AG04450 (cell line): ENCODE results near the gene ADGRV1. TPM values are rescaled to one million over a fixed set of nuclear protein-coding genes. Genes with fewer than 3 reads are reported as not detected.
"Not testable (repeated sequence)": the region's sequence is repeated elsewhere in the genome, so short reads cannot be mapped to it uniquely, and the experiment has no call there.

Experiments
- CTCF ChIA-PET: fragments of 300-600, 350-600 bp; formaldehyde crosslinking; extraction: SDS; loops from one replicate; lab custom pipeline; 2022; ENCODE audit warnings: antibody characterized with exemption, inconsistent platforms; lab: Charles Lee
- POLR2A ChIA-PET: fragments of 350-600 bp; formaldehyde crosslinking; extraction: SDS; loops from one replicate; lab custom pipeline; 2021; ENCODE audit warnings: antibody characterized with exemption, inconsistent platforms; lab: Yijun Ruan, JAX
- DNase-seq: peaks from one replicate; pipeline ENCODE4 v3.0.0-alpha.2; 2011; ENCODE audit warnings: low read depth, low spot score
- H3K27ac ChIP-seq: one replicate; pipeline ENCODE4 v1.5.1; 2012; ENCODE audit warnings: low read depth, low read length, control low read depth
- H3K27me3 ChIP-seq: one replicate; pipeline ENCODE4 v1.6.0; 2012; ENCODE audit warnings: low read length; ENCODE audit not compliant: control insufficient read depth, insufficient read depth
- H3K4me3 ChIP-seq: 2 replicates; pipeline ENCODE4 v1.5.1; 2011; ENCODE audit warnings: mild to moderate bottlenecking, low read depth, low read length, control low read depth
- H3K9me3 ChIP-seq: 2 replicates; pipeline ENCODE4 v1.5.1; 2012; ENCODE audit warnings: low read length; ENCODE audit not compliant: control insufficient read depth, insufficient read depth
- CTCF ChIP-seq: IDR thresholded peaks from 2 replicates; pipeline ENCODE4 v1.5.1; 2011; ENCODE audit warnings: low read depth, low read length, control low read depth, inconsistent platforms
- polyA plus RNA-seq: library from polyadenylated mRNA; depleted of rRNA; stranded (reverse); fragments of >200 nt; gene quantifications from 2 replicates; pipeline ENCODE4 v1.2.3, GENCODE V29; 2011

ADGRV1 gene
- polyA plus RNA-seq, 1 experiment: 0.06 TPM

GRCh38 chr5:90777959-90778358 is 219.4 kb downstream of the ADGRV1 start:
- H3K27me3 ChIP-seq: no peaks in the 10 kb centered on the region
- H3K27ac ChIP-seq: no peak overlapping the region
- DNase-seq: no peak
- no peak overlapping the region for H3K4me3 ChIP-seq
- TF ChIP-seq CTCF: no peak
- ChIA-PET POLR2A (no interaction called here), CTCF (no interaction called here)
- H3K9me3 ChIP-seq: no peaks in the 10 kb centered on the region

GRCh38 chr5:90783460-90784333 is 225.1 kb downstream of the ADGRV1 start:
- CTCF ChIA-PET: interaction anchor here (0.5 to 3.3 kb wide), 30 partner anchors 8 to 637 kb away, joined by 3 to 57 read pairs (median 5); partner anchors contain the start of gene CETN3
- H3K9me3 ChIP-seq: no peaks in the 10 kb centered on the region
- peak; percentile 95 for TF ChIP-seq CTCF
- peak; percentile 29 for DNase-seq
- H3K4me3 ChIP-seq: no peak overlapping the region
- POLR2A ChIA-PET: interaction anchor here (0.9 kb wide), 1 partner anchor 374 kb away, joined by 3 read pairs; the partner anchor contains the start of gene CETN3
- H3K27ac ChIP-seq: no peak overlapping the region
- no peaks in the 10 kb centered on the region for H3K27me3 ChIP-seq

GRCh38 chr5:90786756-90787155 is 228.2 kb downstream of the ADGRV1 start:
- H3K4me3 ChIP-seq: no peak overlapping the region
- H3K9me3 ChIP-seq: no peaks in the 10 kb centered on the region
- no peak for DNase-seq
- no peak for TF ChIP-seq CTCF
- no peaks in the 10 kb centered on the region for H3K27me3 ChIP-seq
- H3K27ac ChIP-seq: no peak overlapping the region
- ChIA-PET CTCF (no interaction called here), POLR2A (no interaction called here)

GRCh38 chr5:90792725-90793124 is 234.1 kb downstream of the ADGRV1 start:
- CTCF ChIA-PET: interaction anchor here (0.6 to 2.9 kb wide), 4 partner anchors 9 to 627 kb away, joined by 3 to 27 read pairs (median 7); no protein-coding TSS in a partner anchor
- no peak overlapping the region for H3K4me3 ChIP-seq
- TF ChIP-seq CTCF: no peak
- POLR2A ChIA-PET: no interaction called here
- H3K27ac ChIP-seq: no peak overlapping the region
- H3K9me3 ChIP-seq: no peaks in the 10 kb centered on the region
- no peak for DNase-seq
- no peaks in the 10 kb centered on the region for H3K27me3 ChIP-seq

- H3K9me3 ChIP-seq: no peaks in the 10 kb centered on the region
- TF ChIP-seq CTCF: peak; percentile 43
- no peak overlapping the region for H3K4me3 ChIP-seq
- H3K27me3 ChIP-seq: no peaks in the 10 kb centered on the region
- ChIA-PET POLR2A (no interaction called here), CTCF (interaction anchor here (0.6 to 2.9 kb wide), 5 partner anchors 9 to 626 kb away, joined by 3 to 27 read pairs (median 4); no protein-coding TSS in a partner anchor)
- H3K27ac ChIP-seq: no peak overlapping the region
- DNase-seq: no peak
Measured at GRCh38 chr5:90793183-90793582, 234.6 kb downstream of the ADGRV1 start.

- H3K27me3 ChIP-seq, H3K9me3 ChIP-seq, DNase-seq, H3K27ac ChIP-seq, POLR2A ChIA-PET, CTCF ChIA-PET, H3K4me3 ChIP-seq: not testable (repeated sequence)
Measured at GRCh38 chr5:90796919-90797318, 238.3 kb downstream of the ADGRV1 start.

- H3K9me3 ChIP-seq, H3K4me3 ChIP-seq, POLR2A ChIA-PET, H3K27ac ChIP-seq, DNase-seq, H3K27me3 ChIP-seq: not testable (repeated sequence)
- CTCF ChIA-PET: interaction anchor here (0.7 kb wide), 1 partner anchor 1065 kb away, joined by 3 read pairs; no protein-coding TSS in a partner anchor
Measured at GRCh38 chr5:90800082-90800481, 241.5 kb downstream of the ADGRV1 start.
